HepG2 (cell line): ENCODE data around the gene CDH23. TPM values are rescaled to one million over a fixed set of nuclear protein-coding genes. Genes with fewer than 3 reads are reported as not detected.

Experiments used
- BCL6 ChIP-seq: IDR thresholded peaks from 2 replicates; pipeline ENCODE4 v1.6.1; 2016; ENCODE audit warnings: missing genetic modification reagents, missing compliant biosample characterization
- FOXA3 ChIP-seq: IDR thresholded peaks from 2 replicates; pipeline ENCODE4 v1.6.1; 2016; ENCODE audit warnings: missing genetic modification reagents, missing compliant biosample characterization
- GATAD2A ChIP-seq: IDR thresholded peaks from 2 replicates; pipeline ENCODE4 v1.6.1; 2016
- HMG20B ChIP-seq: conservative IDR thresholded peaks from 2 replicates; pipeline ENCODE4 v1.6.1; 2016; ENCODE audit warnings: missing genetic modification reagents, missing compliant biosample characterization
- KDM5B ChIP-seq: sonication (generic); formaldehyde crosslinking; IDR thresholded peaks from 2 replicates; pipeline ENCODE4 v1.4.0; 2020; ENCODE audit warnings: missing genetic modification reagents, mild to moderate bottlenecking, borderline replicate concordance
- MIER2 ChIP-seq: IDR thresholded peaks from 2 replicates; pipeline ENCODE4 v1.6.1; 2016; ENCODE audit warnings: missing biosample characterization, missing genetic modification reagents
- NR2F6 ChIP-seq, 2 experiments: IDR thresholded peaks; 2 replicates each; pipeline ENCODE4 v1.6.1; 2016; ENCODE audit warnings: antibody characterized with exemption in 1 of 2, mild to moderate bottlenecking in 1 of 2
- RXRB ChIP-seq: IDR thresholded peaks from 2 replicates; pipeline ENCODE4 v1.6.1; 2016; ENCODE audit warnings: borderline replicate concordance, missing genetic modification reagents, missing compliant biosample characterization
- ZKSCAN8 ChIP-seq: IDR thresholded peaks from 2 replicates; pipeline ENCODE4 v1.6.1; 2016; ENCODE audit warnings: borderline replicate concordance, missing genetic modification reagents, missing compliant biosample characterization
- ZNF256 ChIP-seq: sonication (generic); formaldehyde crosslinking; conservative IDR thresholded peaks from 2 replicates; pipeline ENCODE4 v1.4.0; 2020; ENCODE audit warnings: missing genetic modification reagents
- polyA plus RNA-seq, 8 experiments: library from polyadenylated mRNA; depleted of rRNA in 3 of 8; stranded (reverse) in 7 of 8; unstranded in 1 of 8; fragments of >200 nt; fragmentation: Illumina TruSeq in 4 of 8; extraction: Trizol in 4 of 8; gene quantifications; 2 replicates each; pipeline versions ENCODE4 v1.2.1 to v1.2.3, GENCODE V29; 2011 to 2016; ENCODE audit warnings: low read depth in 4 of 8, missing spikeins in 1 of 8, mixed read lengths in 1 of 8; ENCODE audit not compliant: insufficient read depth in 1 of 8
- total RNA-seq, 5 experiments: library from RNA; depleted of rRNA; stranded (reverse); fragments of >200 nt; fragmentation: Illumina TruSeq; extraction: Trizol; gene quantifications; 2 replicates each; pipeline ENCODE4 v1.2.3, GENCODE V29; 2016; ENCODE audit warnings: low read depth in 1 of 5
- TF ChIP-seq, protein P1 (sequence below): sonication (generic); formaldehyde crosslinking; IDR thresholded peaks from 2 replicates; pipeline ENCODE4 v1.4.0; 2020; ENCODE audit warnings: missing genetic modification reagents
- TF ChIP-seq, protein P2 (sequence below): sonication (generic); formaldehyde crosslinking; IDR thresholded peaks from 2 replicates; pipeline ENCODE4 v1.4.0; 2020; ENCODE audit warnings: mild to moderate bottlenecking, missing genetic modification reagents
- TF ChIP-seq, protein P3 (sequence below): IDR thresholded peaks from 2 replicates; pipeline ENCODE4 v1.4.0; 2020; ENCODE audit warnings: mild to moderate bottlenecking, missing genetic modification reagents
- TF ChIP-seq, protein P4 (sequence below): sonication (generic); formaldehyde crosslinking; IDR thresholded peaks from 2 replicates; pipeline ENCODE4 v1.4.0; 2020; ENCODE audit warnings: missing genetic modification reagents, borderline replicate concordance
- TF ChIP-seq, protein P5 (sequence below): sonication (generic); formaldehyde crosslinking; IDR thresholded peaks from 2 replicates; pipeline ENCODE4 v1.4.0; 2020; ENCODE audit warnings: missing genetic modification reagents

Gene CDH23
- total and polyA plus RNA-seq, 2 of the 13 experiments (the other 11 are each of a cell fraction or from before 2014, with no cell fraction given) = 0.13 TPM; not detected in 1

DNA sequence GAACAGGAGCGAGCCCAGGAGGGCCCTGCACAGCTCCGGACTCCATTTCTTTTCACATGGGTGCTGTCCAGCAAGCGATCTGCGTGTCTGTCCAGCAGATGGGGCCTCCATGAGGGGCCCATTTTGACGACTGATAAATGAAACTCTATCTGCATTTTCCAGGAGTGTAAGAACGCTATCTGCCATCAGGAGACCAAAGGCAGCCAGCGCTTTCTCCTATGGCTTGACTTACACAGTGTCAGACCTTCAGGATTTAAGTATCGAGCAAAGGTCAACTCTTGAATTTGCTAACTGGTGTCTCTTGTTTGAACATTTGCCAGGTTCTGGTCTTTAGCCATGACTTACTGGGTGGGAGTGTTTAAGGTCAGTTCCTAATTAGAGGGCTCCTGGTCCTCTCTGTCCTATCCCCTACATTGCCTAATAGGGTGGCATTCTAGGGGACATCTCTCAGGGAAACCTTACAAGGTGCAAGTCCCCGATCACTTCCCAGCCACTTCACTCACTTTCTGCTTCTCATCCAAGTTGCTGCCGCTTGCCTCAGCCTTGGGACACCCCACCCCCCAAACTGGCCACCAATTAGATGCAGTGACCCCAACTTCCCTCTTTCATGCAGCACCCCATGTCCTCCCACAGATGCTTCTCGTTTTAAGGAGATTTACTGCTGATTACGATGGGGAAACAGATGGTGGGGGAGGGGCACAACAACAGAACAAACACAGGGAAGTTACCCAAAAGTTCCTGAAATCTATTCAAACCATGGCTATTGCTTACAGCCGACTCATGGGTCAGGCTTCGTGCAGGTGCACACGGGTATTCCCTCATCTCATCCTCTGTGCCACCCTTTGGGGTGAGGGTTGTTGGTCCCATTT is 356.6 kb downstream of the CDH23 start (continued):
- TF ChIP-seq, protein P1, sequence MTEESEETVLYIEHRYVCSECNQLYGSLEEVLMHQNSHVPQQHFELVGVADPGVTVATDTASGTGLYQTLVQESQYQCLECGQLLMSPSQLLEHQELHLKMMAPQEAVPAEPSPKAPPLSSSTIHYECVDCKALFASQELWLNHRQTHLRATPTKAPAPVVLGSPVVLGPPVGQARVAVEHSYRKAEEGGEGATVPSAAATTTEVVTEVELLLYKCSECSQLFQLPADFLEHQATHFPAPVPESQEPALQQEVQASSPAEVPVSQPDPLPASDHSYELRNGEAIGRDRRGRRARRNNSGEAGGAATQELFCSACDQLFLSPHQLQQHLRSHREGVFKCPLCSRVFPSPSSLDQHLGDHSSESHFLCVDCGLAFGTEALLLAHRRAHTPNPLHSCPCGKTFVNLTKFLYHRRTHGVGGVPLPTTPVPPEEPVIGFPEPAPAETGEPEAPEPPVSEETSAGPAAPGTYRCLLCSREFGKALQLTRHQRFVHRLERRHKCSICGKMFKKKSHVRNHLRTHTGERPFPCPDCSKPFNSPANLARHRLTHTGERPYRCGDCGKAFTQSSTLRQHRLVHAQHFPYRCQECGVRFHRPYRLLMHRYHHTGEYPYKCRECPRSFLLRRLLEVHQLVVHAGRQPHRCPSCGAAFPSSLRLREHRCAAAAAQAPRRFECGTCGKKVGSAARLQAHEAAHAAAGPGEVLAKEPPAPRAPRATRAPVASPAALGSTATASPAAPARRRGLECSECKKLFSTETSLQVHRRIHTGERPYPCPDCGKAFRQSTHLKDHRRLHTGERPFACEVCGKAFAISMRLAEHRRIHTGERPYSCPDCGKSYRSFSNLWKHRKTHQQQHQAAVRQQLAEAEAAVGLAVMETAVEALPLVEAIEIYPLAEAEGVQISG = peak; percentile 29; the same call in 1 of the 2 replicates
- TF ChIP-seq KDM5B (CRISPR knock-in tag) = no peak
- TF ChIP-seq, protein P2, sequence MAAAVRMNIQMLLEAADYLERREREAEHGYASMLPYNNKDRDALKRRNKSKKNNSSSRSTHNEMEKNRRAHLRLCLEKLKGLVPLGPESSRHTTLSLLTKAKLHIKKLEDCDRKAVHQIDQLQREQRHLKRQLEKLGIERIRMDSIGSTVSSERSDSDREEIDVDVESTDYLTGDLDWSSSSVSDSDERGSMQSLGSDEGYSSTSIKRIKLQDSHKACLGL = no peak
- TF ChIP-seq, protein P3, sequence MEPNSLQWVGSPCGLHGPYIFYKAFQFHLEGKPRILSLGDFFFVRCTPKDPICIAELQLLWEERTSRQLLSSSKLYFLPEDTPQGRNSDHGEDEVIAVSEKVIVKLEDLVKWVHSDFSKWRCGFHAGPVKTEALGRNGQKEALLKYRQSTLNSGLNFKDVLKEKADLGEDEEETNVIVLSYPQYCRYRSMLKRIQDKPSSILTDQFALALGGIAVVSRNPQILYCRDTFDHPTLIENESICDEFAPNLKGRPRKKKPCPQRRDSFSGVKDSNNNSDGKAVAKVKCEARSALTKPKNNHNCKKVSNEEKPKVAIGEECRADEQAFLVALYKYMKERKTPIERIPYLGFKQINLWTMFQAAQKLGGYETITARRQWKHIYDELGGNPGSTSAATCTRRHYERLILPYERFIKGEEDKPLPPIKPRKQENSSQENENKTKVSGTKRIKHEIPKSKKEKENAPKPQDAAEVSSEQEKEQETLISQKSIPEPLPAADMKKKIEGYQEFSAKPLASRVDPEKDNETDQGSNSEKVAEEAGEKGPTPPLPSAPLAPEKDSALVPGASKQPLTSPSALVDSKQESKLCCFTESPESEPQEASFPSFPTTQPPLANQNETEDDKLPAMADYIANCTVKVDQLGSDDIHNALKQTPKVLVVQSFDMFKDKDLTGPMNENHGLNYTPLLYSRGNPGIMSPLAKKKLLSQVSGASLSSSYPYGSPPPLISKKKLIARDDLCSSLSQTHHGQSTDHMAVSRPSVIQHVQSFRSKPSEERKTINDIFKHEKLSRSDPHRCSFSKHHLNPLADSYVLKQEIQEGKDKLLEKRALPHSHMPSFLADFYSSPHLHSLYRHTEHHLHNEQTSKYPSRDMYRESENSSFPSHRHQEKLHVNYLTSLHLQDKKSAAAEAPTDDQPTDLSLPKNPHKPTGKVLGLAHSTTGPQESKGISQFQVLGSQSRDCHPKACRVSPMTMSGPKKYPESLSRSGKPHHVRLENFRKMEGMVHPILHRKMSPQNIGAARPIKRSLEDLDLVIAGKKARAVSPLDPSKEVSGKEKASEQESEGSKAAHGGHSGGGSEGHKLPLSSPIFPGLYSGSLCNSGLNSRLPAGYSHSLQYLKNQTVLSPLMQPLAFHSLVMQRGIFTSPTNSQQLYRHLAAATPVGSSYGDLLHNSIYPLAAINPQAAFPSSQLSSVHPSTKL = no peak
- peak; percentile 19; the same call in 1 of the 2 replicates for TF ChIP-seq GATAD2A (CRISPR knock-in tag)
- TF ChIP-seq, protein P4, sequence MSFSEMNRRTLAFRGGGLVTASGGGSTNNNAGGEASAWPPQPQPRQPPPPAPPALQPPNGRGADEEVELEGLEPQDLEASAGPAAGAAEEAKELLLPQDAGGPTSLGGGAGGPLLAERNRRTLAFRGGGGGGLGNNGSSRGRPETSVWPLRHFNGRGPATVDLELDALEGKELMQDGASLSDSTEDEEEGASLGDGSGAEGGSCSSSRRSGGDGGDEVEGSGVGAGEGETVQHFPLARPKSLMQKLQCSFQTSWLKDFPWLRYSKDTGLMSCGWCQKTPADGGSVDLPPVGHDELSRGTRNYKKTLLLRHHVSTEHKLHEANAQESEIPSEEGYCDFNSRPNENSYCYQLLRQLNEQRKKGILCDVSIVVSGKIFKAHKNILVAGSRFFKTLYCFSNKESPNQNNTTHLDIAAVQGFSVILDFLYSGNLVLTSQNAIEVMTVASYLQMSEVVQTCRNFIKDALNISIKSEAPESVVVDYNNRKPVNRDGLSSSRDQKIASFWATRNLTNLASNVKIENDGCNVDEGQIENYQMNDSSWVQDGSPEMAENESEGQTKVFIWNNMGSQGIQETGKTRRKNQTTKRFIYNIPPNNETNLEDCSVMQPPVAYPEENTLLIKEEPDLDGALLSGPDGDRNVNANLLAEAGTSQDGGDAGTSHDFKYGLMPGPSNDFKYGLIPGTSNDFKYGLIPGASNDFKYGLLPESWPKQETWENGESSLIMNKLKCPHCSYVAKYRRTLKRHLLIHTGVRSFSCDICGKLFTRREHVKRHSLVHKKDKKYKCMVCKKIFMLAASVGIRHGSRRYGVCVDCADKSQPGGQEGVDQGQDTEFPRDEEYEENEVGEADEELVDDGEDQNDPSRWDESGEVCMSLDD (CRISPR knock-in tag) = 0 out of 2 replicates have a peak, but pooled peaks have one; percentile 23
- TF ChIP-seq ZNF256 (CRISPR knock-in tag) = no peak
- no peak for TF ChIP-seq FOXA3 (CRISPR knock-in tag)
- 0 out of 2 replicates have a peak, but pooled peaks have one; percentile 47 for TF ChIP-seq HMG20B (CRISPR knock-in tag)
- TF ChIP-seq NR2F6 (IDR thresholded peaks at IDR 0.05) = peak; percentile 55
- no peak for TF ChIP-seq NR2F6 (CRISPR knock-in tag; IDR thresholded peaks at IDR 0.05)
- TF ChIP-seq ZKSCAN8 (CRISPR knock-in tag) = no peak
- peak; percentile 42; the same call in 1 of the 2 replicates for TF ChIP-seq RXRB (CRISPR knock-in tag)
- TF ChIP-seq MIER2 (CRISPR knock-in tag) = peak; percentile 90
- TF ChIP-seq, protein P5, sequence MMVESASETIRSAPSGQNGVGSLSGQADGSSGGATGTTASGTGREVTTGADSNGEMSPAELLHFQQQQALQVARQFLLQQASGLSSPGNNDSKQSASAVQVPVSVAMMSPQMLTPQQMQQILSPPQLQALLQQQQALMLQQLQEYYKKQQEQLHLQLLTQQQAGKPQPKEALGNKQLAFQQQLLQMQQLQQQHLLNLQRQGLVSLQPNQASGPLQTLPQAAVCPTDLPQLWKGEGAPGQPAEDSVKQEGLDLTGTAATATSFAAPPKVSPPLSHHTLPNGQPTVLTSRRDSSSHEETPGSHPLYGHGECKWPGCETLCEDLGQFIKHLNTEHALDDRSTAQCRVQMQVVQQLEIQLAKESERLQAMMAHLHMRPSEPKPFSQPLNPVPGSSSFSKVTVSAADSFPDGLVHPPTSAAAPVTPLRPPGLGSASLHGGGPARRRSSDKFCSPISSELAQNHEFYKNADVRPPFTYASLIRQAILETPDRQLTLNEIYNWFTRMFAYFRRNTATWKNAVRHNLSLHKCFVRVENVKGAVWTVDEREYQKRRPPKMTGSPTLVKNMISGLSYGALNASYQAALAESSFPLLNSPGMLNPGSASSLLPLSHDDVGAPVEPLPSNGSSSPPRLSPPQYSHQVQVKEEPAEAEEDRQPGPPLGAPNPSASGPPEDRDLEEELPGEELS = no peak
- TF ChIP-seq BCL6 = peak; percentile 46; the same call in 1 of the 2 replicates
